Midbrain (tissue), 1 donor: ENCODE data around the gene C1RL.
"Not testable (repeated sequence)": the region's sequence is repeated elsewhere in the genome, so short reads cannot be mapped to it uniquely, and the experiment has no call there.

Source experiments
- DNase-seq: peaks from one replicate; lab custom pipeline; 2025; lab: John Stamatoyannopoulos, UW

C1RL gene

GRCh38 chr12:7061596-7061995 lies 47.4 kb downstream of the C1RL start:
- no peak for DNase-seq

- DNase-seq = no peak
These were observed 47.9 kb downstream of the C1RL start for GRCh38 chr12:7061138-7061537.

- peak; percentile 62 for DNase-seq
These were observed 48.6 kb downstream of the C1RL start, which contains the start of gene C1S for GRCh38 chr12:7060353-7060954. Gene C1S (plus strand): TSS chr12:7060718. CDS start chr12:7061913, 1,195 bp downstream.

GRCh38 chr12:7059780-7060179 lies 49.2 kb downstream of the C1RL start:
- no peak for DNase-seq

- no peak for DNase-seq
These were observed 50.1 kb downstream of the C1RL start for GRCh38 chr12:7058850-7059395.

- DNase-seq = no peak
These were observed 50.7 kb downstream of the C1RL start for GRCh38 chr12:7058163-7058845.

GRCh38 chr12:7055736-7056135 lies 53.3 kb downstream of the C1RL start:
- not testable (repeated sequence) for DNase-seq

GRCh38 chr12:7054925-7055324 lies 54.1 kb downstream of the C1RL start:
- DNase-seq = no peak

GRCh38 chr12:7049973-7050372 lies 59.0 kb downstream of the C1RL start:
- not testable (repeated sequence) for DNase-seq

GRCh38 chr12:7049445-7049951 lies 59.5 kb downstream of the C1RL start:
- DNase-seq = not testable (repeated sequence)

GRCh38 chr12:7047306-7047705 lies 61.7 kb downstream of the C1RL start:
- no peak for DNase-seq

- DNase-seq = no peak
These were observed 62.5 kb downstream of the C1RL start for GRCh38 chr12:7046383-7047105.

GRCh38 chr12:7045913-7046312 lies 63.1 kb downstream of the C1RL start:
- DNase-seq = no peak
